ENCODE results near the gene CAMKK1.

GRCh38 chr17:3877220-3877619 is 15.6 kb downstream of the CAMKK1 start:
- TF ChIP-seq ARID2 (IDR thresholded peaks at IDR 0.05) (no peak), MEIS2 (IDR thresholded peaks at IDR 0.05; ENCODE audit: partially characterized antibody) (no peak), TCFL5 (CRISPR knock-in tag; conservative IDR thresholded peaks at IDR 0.05) (no peak), CBX1 (IDR thresholded peaks at IDR 0.05; ENCODE audit: low read depth) (no peak), EP300 (IDR thresholded peaks at IDR 0.05; ENCODE audit: low read length) (no peak), CTCF (IDR thresholded peaks at IDR 0.05 in 2 of 3, conservative IDR thresholded peaks at IDR 0.05 in 1 of 3; ENCODE audit: insufficient read depth in 2 of 3, low read depth in 1 of 3, low read length in 3 of 3) (no peak), TAF1 (IDR thresholded peaks at IDR 0.05; ENCODE audit: control insufficient read depth, extremely low read depth, insufficient read depth, low read length, severe bottlenecking) (no peak), PML (IDR thresholded peaks at IDR 0.05; ENCODE audit: low read length) (no peak), ETV6 (IDR thresholded peaks at IDR 0.05; ENCODE audit: borderline replicate concordance in 1 of 2, low read depth in 2 of 2, low read length in 1 of 2) (no peak), ETV6 (CRISPR knock-in tag; IDR thresholded peaks at IDR 0.05; ENCODE audit: borderline replicate concordance) (no peak), BHLHE40 (IDR thresholded peaks at IDR 0.05; ENCODE audit: low read length) (no peak), YY1 (IDR thresholded peaks at IDR 0.05; ENCODE audit: borderline replicate concordance in 1 of 3, control insufficient read depth in 1 of 3, extremely low read depth in 1 of 3, insufficient read depth in 3 of 3, insufficient read length in 1 of 3, insufficient replicate concordance in 2 of 3, low read depth in 1 of 3, low read length in 2 of 3) (no peak), ZNF644 (tag; IDR thresholded peaks at IDR 0.05; ENCODE audit: low read depth) (no peak)
